SU-DHL-6 (cell line): ENCODE results near the gene PLXNB2.

Source experiments
- H2AFZ ChIP-seq: fragments of 200-600 bp; sonication (generic); 2 replicates; pipeline ENCODE4 v1.6.1; 2014; ENCODE audit warnings: low read depth, mild to moderate bottlenecking, moderate library complexity, mixed read lengths, antibody characterized with exemption, low read length; ENCODE audit not compliant: severe bottlenecking
- H3F3A ChIP-seq: fragments of 200-600 bp; shearing (Covaris generic); 2 replicates; pipeline ENCODE4 v1.6.0; 2016; ENCODE audit warnings: antibody characterized with exemption, mild to moderate bottlenecking; ENCODE audit not compliant: insufficient read depth
- H3K27ac ChIP-seq: fragments of 200-600 bp; sonication (generic); 2 replicates; pipeline ENCODE4 v1.5.1; 2016; ENCODE audit warnings: low read depth, mild to moderate bottlenecking, low read length, moderate library complexity, mixed read lengths
- H3K27me3 ChIP-seq: fragments of 200-600 bp; sonication (generic), shearing (Covaris generic); 2 replicates; pipeline ENCODE4 v1.6.0; 2014; ENCODE audit warnings: mild to moderate bottlenecking, low read length
- H3K36me3 ChIP-seq: fragments of 200-600 bp; sonication (generic); 2 replicates; pipeline ENCODE4 v1.6.1; 2014; ENCODE audit warnings: mild to moderate bottlenecking, low read length, mixed read lengths
- H3K4me2 ChIP-seq: fragments of 300-600, 200-600 bp; shearing (Covaris generic), sonication (generic); 2 replicates; pipeline ENCODE4 v1.6.0; 2014; ENCODE audit warnings: low read length, low read depth, mild to moderate bottlenecking; ENCODE audit not compliant: poor library complexity, severe bottlenecking
- H3K4me3 ChIP-seq: fragments of 200-600 bp; sonication (generic); 2 replicates; pipeline ENCODE4 v1.5.1; 2014; ENCODE audit warnings: antibody characterized with exemption, low read length, mild to moderate bottlenecking, mixed read lengths; ENCODE audit not compliant: insufficient read depth, poor library complexity, severe bottlenecking
- H3K79me2 ChIP-seq: fragments of 200-600 bp; sonication (generic); 2 replicates; pipeline ENCODE4 v1.6.1; 2014; ENCODE audit warnings: mild to moderate bottlenecking, low read length, moderate library complexity; ENCODE audit not compliant: insufficient read depth
- H3K9ac ChIP-seq: fragments of 200-600 bp; sonication (generic); 2 replicates; pipeline ENCODE4 v1.7.0; 2014; ENCODE audit warnings: mild to moderate bottlenecking, low read length
- H3K9me2 ChIP-seq: fragments of 200-600 bp; sonication (generic); replicated peaks from 2 replicates; pipeline ENCODE4 v1.6.1; 2014; ENCODE audit warnings: low read length; ENCODE audit not compliant: insufficient read depth
- H3K9me3 ChIP-seq: fragments of 200-600 bp; sonication (generic); 2 replicates; pipeline ENCODE4 v1.6.1; 2014; ENCODE audit warnings: low read length, mixed read lengths; ENCODE audit not compliant: insufficient read depth
- H4K20me1 ChIP-seq: fragments of 200-600 bp; sonication (generic); 2 replicates; pipeline ENCODE4 v1.6.1; 2014; ENCODE audit warnings: low read depth, mild to moderate bottlenecking, antibody characterized with exemption, low read length, moderate library complexity, mixed read lengths
- EZH2phosphoT487 ChIP-seq: fragments of 200-600 bp; sonication (generic), shearing (Covaris generic); conservative IDR thresholded peaks from 2 replicates; pipeline ENCODE4 v1.6.1; 2018; ENCODE audit warnings: mild to moderate bottlenecking, antibody characterized with exemption, low read length, moderate library complexity, mixed read lengths
- TF ChIP-seq, protein P1 (sequence below): fragments of 200-600 bp; sonication (generic); IDR thresholded peaks from one replicate; pipeline ENCODE4 v1.5.1; 2017; ENCODE audit warnings: antibody characterized with exemption, mild to moderate bottlenecking, low read length, moderate library complexity; ENCODE audit not compliant: insufficient read depth, poor library complexity, severe bottlenecking

The PLXNB2 gene

GRCh38 chr22:50264104-50264745, 43.2 kb downstream of the PLXNB2 start:
- no peak overlapping the region for H3K4me2 ChIP-seq
- H3K27ac ChIP-seq = no peak overlapping the region
- no peaks in the 10 kb centered on the region for H3K27me3 ChIP-seq
- no peaks in the 10 kb centered on the region for H3F3A ChIP-seq
- H3K36me3 ChIP-seq = no peaks in the 10 kb centered on the region
- no peak overlapping the region for H2AFZ ChIP-seq
- no peaks in the 10 kb centered on the region for H3K9me2 ChIP-seq
- no peaks in the 10 kb centered on the region for H3K9me3 ChIP-seq
- H3K9ac ChIP-seq = no peak overlapping the region
- no peak overlapping the region for H3K4me3 ChIP-seq
- TF ChIP-seq, protein P1, sequence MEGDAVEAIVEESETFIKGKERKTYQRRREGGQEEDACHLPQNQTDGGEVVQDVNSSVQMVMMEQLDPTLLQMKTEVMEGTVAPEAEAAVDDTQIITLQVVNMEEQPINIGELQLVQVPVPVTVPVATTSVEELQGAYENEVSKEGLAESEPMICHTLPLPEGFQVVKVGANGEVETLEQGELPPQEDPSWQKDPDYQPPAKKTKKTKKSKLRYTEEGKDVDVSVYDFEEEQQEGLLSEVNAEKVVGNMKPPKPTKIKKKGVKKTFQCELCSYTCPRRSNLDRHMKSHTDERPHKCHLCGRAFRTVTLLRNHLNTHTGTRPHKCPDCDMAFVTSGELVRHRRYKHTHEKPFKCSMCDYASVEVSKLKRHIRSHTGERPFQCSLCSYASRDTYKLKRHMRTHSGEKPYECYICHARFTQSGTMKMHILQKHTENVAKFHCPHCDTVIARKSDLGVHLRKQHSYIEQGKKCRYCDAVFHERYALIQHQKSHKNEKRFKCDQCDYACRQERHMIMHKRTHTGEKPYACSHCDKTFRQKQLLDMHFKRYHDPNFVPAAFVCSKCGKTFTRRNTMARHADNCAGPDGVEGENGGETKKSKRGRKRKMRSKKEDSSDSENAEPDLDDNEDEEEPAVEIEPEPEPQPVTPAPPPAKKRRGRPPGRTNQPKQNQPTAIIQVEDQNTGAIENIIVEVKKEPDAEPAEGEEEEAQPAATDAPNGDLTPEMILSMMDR = no peak
- no peak for TF ChIP-seq EZH2phosphoT487
- no peaks in the 10 kb centered on the region for H3K79me2 ChIP-seq
- H4K20me1 ChIP-seq = no peaks in the 10 kb centered on the region

GRCh38 chr22:50262973-50263617, 44.4 kb downstream of the PLXNB2 start:
- no peak overlapping the region for H2AFZ ChIP-seq
- TF ChIP-seq, protein P1 = no peak
- no peak for TF ChIP-seq EZH2phosphoT487
- H4K20me1 ChIP-seq = no peaks in the 10 kb centered on the region
- no peaks in the 10 kb centered on the region for H3K27me3 ChIP-seq
- H3K4me2 ChIP-seq = no peak overlapping the region
- H3K27ac ChIP-seq = no peak overlapping the region
- no peak overlapping the region for H3K4me3 ChIP-seq
- no peak overlapping the region for H3K9ac ChIP-seq
- no peaks in the 10 kb centered on the region for H3K9me3 ChIP-seq
- H3K79me2 ChIP-seq = no peaks in the 10 kb centered on the region
- H3K36me3 ChIP-seq = no peaks in the 10 kb centered on the region
- no peaks in the 10 kb centered on the region for H3K9me2 ChIP-seq
- H3F3A ChIP-seq = no peaks in the 10 kb centered on the region

DNA sequence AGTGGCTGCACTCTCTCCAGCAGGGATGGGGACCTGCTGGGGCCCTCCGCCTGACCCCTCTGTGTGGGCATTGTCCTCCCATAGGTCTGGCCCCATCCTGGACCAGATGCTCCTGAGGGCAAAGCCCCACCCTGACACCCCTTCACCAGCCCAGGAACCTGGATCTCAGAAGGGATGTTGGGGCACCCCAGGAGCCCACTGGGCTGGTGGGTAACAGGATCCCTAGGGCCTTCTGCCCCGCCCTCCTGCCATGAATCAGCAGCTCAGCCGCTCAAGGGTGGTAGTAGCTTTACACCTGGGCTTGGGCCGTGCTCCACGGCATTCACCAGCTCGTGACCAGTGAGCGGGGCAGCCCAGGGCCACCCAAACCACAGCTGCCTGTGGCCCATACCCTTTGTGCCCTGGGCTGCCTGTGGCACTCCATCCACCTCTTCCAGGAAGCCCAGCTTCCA, 45.0 kb downstream of the PLXNB2 start:
- H3K4me3 ChIP-seq = no peak overlapping the region

More for the DNA sequence above, 45.0 kb downstream of the PLXNB2 start:
- H3F3A ChIP-seq = no peaks in the 10 kb centered on the region
- no peaks in the 10 kb centered on the region for H3K79me2 ChIP-seq
- H3K9me3 ChIP-seq = no peaks in the 10 kb centered on the region
- no peak overlapping the region for H3K9ac ChIP-seq
- no peak overlapping the region for H3K4me2 ChIP-seq
- TF ChIP-seq EZH2phosphoT487 = no peak
- TF ChIP-seq, protein P1 = no peak
- no peaks in the 10 kb centered on the region for H4K20me1 ChIP-seq
- no peaks in the 10 kb centered on the region for H3K36me3 ChIP-seq
- no peak overlapping the region for H3K27ac ChIP-seq
- no peak overlapping the region for H2AFZ ChIP-seq
- no peaks in the 10 kb centered on the region for H3K27me3 ChIP-seq
- no peaks in the 10 kb centered on the region for H3K9me2 ChIP-seq
